ENCODE results near the gene TRIM72.

DNA sequence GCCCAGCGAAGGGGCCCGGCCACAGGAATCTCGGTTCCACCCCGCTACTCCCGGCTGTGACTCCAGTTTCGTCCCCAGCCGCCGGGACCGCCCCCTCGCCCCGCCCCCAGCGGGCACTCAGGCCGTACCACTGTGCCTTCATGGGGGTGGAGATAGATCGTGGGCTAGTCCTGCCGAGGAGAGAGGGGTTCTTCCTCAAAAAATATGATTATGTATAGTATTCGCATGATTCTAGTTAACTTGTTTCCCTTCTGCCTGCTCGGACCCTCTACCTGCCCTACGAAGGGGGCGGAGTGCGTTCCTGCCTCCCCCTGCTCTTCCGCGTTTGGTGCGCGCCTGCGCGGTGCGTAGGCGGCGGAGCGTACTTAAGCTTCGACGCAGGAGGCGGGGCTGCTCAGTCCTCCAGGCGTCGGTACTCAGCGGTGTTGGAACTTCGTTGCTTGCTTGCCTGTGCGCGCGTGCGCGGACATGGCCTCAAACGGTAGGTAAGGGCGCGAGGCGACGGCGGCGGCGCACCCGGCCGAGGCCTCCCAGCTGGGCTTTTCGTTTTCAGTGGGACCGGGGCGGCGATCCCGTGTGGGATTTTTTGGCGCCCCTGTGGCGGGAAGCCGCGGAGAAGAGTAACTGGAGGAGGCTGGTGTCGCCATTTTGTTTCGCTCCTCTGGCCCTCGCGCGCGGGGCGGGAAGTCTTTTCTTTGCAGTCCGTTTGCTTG is 34.0 kb upstream of the TRIM72 start, which contains the start of gene FUS:
- no peak for TF ChIP-seq NR3C1 (CRISPR knock-in tag; conservative IDR thresholded peaks at IDR 0.05; ENCODE audit: low read depth)
- TF ChIP-seq, protein P1, sequence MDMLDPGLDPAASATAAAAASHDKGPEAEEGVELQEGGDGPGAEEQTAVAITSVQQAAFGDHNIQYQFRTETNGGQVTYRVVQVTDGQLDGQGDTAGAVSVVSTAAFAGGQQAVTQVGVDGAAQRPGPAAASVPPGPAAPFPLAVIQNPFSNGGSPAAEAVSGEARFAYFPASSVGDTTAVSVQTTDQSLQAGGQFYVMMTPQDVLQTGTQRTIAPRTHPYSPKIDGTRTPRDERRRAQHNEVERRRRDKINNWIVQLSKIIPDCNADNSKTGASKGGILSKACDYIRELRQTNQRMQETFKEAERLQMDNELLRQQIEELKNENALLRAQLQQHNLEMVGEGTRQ (CRISPR knock-in tag; IDR thresholded peaks at IDR 0.05) = no peak
- TF ChIP-seq, protein P2, sequence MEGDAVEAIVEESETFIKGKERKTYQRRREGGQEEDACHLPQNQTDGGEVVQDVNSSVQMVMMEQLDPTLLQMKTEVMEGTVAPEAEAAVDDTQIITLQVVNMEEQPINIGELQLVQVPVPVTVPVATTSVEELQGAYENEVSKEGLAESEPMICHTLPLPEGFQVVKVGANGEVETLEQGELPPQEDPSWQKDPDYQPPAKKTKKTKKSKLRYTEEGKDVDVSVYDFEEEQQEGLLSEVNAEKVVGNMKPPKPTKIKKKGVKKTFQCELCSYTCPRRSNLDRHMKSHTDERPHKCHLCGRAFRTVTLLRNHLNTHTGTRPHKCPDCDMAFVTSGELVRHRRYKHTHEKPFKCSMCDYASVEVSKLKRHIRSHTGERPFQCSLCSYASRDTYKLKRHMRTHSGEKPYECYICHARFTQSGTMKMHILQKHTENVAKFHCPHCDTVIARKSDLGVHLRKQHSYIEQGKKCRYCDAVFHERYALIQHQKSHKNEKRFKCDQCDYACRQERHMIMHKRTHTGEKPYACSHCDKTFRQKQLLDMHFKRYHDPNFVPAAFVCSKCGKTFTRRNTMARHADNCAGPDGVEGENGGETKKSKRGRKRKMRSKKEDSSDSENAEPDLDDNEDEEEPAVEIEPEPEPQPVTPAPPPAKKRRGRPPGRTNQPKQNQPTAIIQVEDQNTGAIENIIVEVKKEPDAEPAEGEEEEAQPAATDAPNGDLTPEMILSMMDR (IDR thresholded peaks at IDR 0.05) = no peak
- TF ChIP-seq TCF7 (CRISPR knock-in tag; IDR thresholded peaks at IDR 0.05; ENCODE audit: low read depth) = 0 out of 2 replicates have a peak, but pooled peaks have one; percentile 38
- no peak for TF ChIP-seq ZNF317 (CRISPR knock-in tag; IDR thresholded peaks at IDR 0.05; ENCODE audit: borderline replicate concordance, low read depth)
- 0 out of 2 replicates have a peak, but pooled peaks have one; percentile 62 for TF ChIP-seq CREB1 (CRISPR knock-in tag; IDR thresholded peaks at IDR 0.05)
- TF ChIP-seq NR2C2 (CRISPR knock-in tag; IDR thresholded peaks at IDR 0.05) = no peak
